Activated naive CD4-positive, alpha-beta T cell (primary cell): ENCODE measurements around the gene LARP4B.
"Not testable (repeated sequence)": the region's sequence is repeated elsewhere in the genome, so short reads cannot be mapped to it uniquely, and the experiment has no call there.

Experiments
- DNase-seq, 4 experiments: peaks; one replicate each; lab custom pipeline; 2025; lab: John Stamatoyannopoulos, UW

LARP4B gene

GRCh38 chr10:958106-958505 is 26.6 kb upstream of the LARP4B start:
- no peak for DNase-seq

GRCh38 chr10:955820-956217 is 24.3 kb upstream of the LARP4B start:
- DNase-seq, result no peak

GRCh38 chr10:955127-955819 is 23.8 kb upstream of the LARP4B start:
- no peak for DNase-seq

GRCh38 chr10:954396-954795 is 22.9 kb upstream of the LARP4B start:
- DNase-seq, result no peak

- DNase-seq, result no peak
These were observed 22.3 kb upstream of the LARP4B start for GRCh38 chr10:953836-954235.

- no peak for DNase-seq
These were observed 17.9 kb upstream of the LARP4B start for GRCh38 chr10:949446-949845.

- DNase-seq, result no peak
These were observed 16.8 kb upstream of the LARP4B start for GRCh38 chr10:948347-948746.

- no peak for DNase-seq
These were observed 16.4 kb upstream of the LARP4B start for GRCh38 chr10:947881-948280.

GRCh38 chr10:947051-947450 is 15.5 kb upstream of the LARP4B start:
- DNase-seq, result no peak

- DNase-seq, result no peak
These were observed 14.3 kb upstream of the LARP4B start for GRCh38 chr10:945778-946177.

- DNase-seq, result peak in 1 of 4 experiments; percentile 7
These were observed 12.7 kb upstream of the LARP4B start for GRCh38 chr10:944034-944831.

- DNase-seq, result no peak
These were observed 12.0 kb upstream of the LARP4B start for GRCh38 chr10:943334-944033.

GRCh38 chr10:938941-939678 is 7.6 kb upstream of the LARP4B start:
- DNase-seq, result no peak

GRCh38 chr10:934746-935406 is 3.4 kb upstream of the LARP4B start:
- DNase-seq, result no peak

- DNase-seq, result not testable (repeated sequence)
These were observed 2.7 kb upstream of the LARP4B start for GRCh38 chr10:934165-934564.

- DNase-seq, result no peak
These were observed 1.1 kb upstream of the LARP4B start for GRCh38 chr10:932589-932988.

GRCh38 chr10:930625-931325 is 730 bp downstream of the LARP4B start:
- no peak for DNase-seq

- DNase-seq, result no peak
These were observed 1.4 kb downstream of the LARP4B start for GRCh38 chr10:929960-930624.

GRCh38 chr10:927131-927530 is 4.4 kb downstream of the LARP4B start:
- no peak for DNase-seq

GRCh38 chr10:926075-926698 is 5.3 kb downstream of the LARP4B start:
- no peak for DNase-seq
